Esophagus mucosa (tissue), 1 donor: ENCODE measurements around the gene SNRNP70. TPM values are rescaled to one million over a fixed set of nuclear protein-coding genes. Genes with fewer than 3 reads are reported as not detected.
A peak's percentile ranks its signal among the peaks of the same experiment; 100 is the strongest.
"Not testable (repeated sequence)": the region's sequence is repeated elsewhere in the genome, so short reads cannot be mapped to it uniquely, and the experiment has no call there.

Experiments
- ATAC-seq: fragments of 200-7000 bp; cut with Tn5 transposase; one replicate; pipeline ENCODE4 v1.9.1; 2020
- total RNA-seq: library from RNA; stranded (reverse); gene quantifications from one replicate; pipeline ENCODE4 v1.2.4, GENCODE V29; 2023
- donor health status: DM: yes; HTN: yes; CAD: no.

The SNRNP70 gene
- total RNA-seq, 1 donor from 2014 or later = 82.3 TPM

GRCh38 chr19:49120868-49121267, 35.6 kb downstream of the SNRNP70 start:
- no peak for ATAC-seq

DNA sequence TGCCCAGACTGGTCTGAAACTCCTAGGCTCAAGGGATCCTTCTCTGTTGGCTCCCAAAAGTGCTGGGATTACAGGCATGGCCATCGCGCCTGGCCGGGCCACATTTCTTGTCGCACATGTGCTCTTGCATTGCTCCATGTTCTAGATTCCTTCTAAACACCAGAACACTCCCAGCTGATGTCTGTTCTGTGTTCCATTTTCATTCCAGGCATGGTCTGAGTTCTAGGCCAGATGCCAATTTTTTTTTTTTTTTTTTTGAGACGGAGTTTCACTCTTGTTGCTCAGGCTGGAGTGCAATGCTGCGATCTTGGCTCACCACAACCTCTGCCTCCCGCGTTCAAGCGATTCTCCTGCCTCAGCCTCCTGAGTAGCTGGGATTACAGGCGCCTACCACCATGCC, 36.6 kb downstream of the SNRNP70 start:
- ATAC-seq = not testable (repeated sequence)

DNA sequence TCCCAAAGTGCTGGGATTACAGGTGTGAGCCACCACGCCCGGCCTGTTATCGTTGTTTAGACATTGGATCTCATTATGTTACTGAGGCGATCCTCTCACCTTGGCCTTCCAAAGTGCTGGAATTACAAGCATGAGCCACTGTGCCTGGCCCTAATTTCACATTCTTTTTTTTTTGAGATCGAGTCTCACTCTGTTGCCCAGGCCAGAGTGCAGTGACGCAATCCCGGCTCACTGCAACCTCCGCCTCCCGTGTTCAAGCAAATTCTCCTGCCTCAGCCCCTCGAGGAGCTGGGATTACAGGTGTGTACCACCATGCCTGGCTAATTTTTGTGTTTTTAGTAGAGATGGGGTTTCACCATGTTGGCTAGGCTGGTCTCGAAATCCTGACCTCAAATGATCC, 38.0 kb downstream of the SNRNP70 start:
- ATAC-seq = not testable (repeated sequence)

GRCh38 chr19:49125025-49125731, 39.9 kb downstream of the SNRNP70 start:
- ATAC-seq = peak; percentile 67

- ATAC-seq = no peak
Observed at GRCh38 chr19:49126575-49126974, 41.3 kb downstream of the SNRNP70 start.

GRCh38 chr19:49127225-49127624, 42.0 kb downstream of the SNRNP70 start:
- not testable (repeated sequence) for ATAC-seq

DNA sequence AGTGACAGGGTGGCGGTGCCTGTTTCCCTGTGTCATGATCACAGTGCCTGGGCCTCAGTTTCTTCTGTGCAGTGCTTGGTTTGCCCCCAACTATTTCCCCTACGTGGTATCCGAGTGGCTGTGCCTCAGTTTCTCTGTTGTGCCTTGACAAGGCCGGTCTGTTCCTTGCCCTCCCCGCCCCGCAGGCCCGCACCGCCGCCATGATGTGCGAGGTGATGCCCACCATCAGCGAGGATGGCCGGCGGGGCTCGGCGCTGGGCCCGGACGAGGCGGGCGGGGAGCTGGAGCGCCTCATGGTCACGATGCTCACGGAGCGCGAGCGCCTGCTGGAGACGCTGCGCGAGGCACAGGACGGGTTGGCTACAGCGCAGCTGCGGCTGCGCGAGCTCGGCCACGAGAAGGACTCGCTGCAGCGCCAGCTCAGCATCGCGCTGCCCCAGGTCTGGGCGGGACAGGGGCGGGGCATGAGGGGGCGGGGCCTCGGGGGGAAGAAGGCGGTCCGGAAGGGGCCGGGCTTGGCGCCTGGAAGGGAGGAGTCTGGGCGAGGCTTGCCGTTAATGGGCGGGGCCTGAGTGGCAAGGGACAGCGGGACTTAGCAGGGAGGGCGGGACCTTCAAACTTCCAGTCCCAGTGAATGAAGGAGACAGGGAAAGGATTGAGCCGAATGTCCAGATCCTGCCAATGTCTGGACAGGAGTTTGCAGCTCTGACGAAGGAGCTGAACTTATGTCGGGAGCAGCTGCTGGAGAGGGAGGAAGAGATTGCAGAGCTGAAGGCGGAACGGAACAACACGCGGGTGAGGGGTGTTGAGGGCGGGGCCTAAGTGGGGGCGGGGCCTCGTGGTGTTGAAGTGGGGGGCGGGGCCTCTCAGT, 42.7 kb downstream of the SNRNP70 start:
- peak; percentile 92 for ATAC-seq

DNA sequence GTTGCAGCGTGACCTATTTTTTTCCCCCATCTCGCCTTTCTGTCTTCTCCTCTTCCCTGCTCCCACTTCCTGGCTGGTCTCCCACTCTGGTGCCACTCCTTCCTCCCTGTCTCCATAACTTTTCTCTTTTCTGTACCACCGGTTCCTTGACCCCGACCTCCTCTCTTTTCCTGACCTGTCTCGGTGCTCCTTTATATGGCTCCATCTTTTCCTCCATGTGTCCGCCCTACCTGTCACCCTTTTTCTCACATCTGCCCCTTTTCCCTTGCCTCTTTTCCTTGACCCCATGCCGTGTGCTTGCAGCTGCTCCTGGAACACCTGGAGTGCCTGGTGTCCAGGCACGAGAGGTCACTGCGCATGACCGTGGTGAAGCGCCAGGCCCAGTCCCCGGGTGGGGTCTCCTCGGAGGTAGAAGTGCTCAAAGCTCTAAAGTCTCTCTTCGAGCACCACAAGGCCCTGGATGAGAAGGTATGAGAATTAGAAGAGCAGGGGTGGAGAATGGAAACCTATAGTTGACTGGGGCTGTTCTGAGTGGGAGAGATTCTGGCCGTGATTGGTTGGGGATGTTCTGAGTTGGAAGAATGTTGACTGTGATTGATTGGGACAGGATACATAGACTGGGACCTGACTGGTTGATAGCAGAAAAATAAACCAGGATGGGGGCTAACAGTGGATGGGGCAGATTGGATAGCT, 43.4 kb downstream of the SNRNP70 start:
- no peak for ATAC-seq

GRCh38 chr19:49129238-49129583, 44.0 kb downstream of the SNRNP70 start:
- ATAC-seq = no peak

DNA sequence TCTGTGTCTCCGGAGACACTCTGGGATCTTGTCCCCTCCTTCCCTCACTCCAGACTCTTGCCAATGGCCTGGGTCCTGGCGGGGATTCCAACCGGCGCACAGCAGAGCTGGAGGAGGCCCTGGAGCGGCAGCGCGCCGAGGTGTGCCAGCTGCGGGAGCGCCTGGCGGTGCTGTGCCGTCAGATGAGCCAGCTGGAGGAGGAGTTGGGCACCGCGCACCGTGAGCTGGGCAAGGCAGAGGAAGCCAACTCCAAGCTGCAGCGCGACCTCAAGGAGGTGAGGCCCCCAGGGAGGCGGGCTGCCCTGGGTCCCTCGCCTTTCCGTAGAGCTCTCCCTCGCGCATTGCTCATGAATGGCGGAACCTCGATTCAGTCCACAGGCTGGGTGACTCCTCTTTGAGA, 45.1 kb downstream of the SNRNP70 start:
- no peak for ATAC-seq

DNA sequence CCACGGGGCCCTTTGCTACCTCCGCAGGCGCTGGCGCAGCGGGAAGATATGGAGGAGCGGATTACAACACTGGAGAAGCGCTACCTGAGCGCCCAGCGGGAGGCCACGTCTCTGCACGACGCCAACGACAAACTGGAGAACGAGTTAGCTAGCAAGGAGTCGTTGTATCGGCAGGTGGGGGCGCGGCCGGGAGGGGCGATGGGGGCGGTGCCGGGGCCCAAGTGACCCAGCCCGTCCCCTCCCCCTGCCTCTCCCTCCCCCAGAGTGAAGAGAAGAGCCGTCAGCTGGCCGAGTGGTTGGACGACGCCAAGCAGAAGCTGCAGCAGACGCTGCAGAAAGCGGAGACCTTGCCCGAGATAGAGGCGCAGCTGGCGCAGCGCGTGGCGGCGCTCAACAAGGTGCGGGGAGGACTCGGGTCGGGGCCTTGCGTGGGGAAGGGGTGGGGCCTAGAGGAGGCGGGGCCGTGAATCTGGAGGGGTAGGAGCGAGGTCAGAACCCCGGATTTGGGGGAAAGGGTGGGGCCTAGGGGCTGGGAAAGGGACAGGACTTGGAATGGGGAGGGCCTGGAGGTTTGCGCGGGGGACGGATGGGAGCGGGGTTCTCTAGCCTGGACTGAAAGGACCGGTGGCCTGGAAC, 47.8 kb downstream of the SNRNP70 start:
- ATAC-seq = peak; percentile 2

DNA sequence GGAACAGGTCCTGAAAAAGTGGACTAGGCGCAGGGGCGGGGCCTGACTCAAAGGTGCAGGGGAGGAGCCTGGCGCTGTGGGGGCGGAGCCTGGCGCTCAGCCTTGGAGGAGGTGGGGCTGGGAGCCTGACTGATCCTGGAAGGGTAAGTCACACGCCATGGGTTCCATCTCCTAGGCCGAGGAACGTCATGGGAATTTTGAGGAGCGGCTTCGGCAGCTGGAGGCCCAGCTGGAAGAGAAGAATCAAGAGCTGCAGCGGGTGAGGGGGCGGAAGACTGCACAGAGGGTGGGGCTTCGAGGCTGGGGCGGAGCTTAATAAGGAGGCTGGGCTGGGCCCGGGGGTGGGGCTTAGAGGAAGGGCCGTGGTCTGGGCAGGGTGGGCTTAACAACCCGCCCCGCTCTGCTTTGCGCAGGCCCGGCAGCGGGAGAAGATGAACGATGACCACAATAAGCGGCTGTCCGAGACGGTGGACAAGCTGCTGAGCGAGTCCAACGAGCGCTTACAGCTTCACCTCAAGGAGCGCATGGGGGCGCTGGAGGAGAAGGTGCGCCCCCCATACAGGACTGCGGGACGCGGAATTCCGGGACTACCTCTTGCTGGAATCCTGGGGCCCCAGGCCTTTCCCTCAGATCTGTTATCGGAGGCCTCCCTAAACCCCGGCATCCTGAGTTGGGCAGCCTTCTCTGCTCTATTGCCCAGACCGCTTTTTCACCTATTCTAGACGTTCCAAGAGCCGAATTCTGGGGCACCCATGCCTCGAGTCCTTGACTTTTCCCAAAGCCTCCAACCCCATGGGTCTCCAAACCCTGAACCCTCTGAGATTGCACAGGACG, 48.6 kb downstream of the SNRNP70 start:
- peak; percentile 57 for ATAC-seq

DNA sequence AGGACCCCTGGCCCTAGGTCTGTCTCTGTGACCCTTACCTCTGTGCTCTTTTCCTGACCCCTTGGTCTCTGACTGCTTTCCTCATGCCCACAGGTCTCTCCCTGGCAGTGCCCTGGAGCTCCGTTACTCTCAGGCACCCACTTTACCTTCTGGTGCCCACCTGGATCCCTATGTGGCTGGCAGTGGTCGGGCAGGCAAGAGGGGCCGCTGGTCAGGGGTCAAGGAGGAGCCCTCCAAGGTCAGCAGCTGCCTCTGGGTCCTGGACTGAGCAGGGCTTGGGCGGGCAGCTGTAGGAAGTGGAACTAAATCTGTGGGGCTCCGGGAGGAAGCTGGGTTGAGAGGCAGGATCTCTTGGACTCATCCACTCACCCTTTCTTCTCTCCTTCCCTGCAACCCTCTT, 50.4 kb downstream of the SNRNP70 start:
- no peak for ATAC-seq

GRCh38 chr19:49136771-49137171, 51.5 kb downstream of the SNRNP70 start:
- no peak for ATAC-seq

DNA sequence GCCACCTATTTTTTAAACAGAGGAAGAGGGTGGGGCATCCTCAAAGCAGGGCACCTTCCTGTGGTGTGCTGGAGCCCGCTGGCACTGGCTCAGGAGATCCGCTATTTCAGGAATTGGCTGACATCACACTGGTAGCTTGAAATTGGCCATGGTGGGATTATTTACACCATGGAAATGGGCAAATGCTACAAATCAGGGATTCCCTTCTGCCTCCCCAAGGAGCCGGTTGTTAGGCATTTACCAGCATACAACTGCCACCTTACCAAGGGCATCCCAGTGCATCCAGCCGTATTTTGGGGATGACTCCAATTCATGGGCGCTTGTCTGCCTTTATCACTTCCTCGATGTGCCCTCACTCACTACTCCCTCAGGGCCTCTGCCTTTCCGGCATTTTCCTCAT, 55.7 kb downstream of the SNRNP70 start:
- no peak for ATAC-seq

GRCh38 chr19:49141352-49141751, 56.1 kb downstream of the SNRNP70 start:
- ATAC-seq = no peak

DNA sequence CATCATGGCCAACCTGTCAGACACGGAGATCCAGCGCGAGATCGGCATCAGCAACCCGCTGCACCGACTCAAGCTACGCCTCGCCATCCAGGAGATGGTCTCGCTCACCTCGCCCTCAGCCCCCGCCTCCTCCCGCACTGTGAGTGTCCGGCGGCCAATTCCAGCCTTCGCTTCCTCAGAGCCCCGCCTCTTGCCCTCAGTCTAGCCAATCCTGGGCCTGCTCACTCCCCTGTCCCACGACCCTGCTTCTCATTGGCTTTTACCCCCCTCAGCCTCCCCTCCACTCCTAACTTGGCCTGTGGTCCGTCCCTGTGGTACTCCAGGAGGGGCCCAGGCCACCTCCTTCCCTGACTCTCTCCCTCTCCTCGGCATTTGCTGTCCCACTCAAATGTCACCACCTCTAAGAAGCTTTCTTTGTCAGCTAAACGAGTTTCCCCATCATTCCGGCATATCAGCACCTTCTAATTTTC, 57.6 kb downstream of the SNRNP70 start:
- ATAC-seq = peak; percentile 71

DNA sequence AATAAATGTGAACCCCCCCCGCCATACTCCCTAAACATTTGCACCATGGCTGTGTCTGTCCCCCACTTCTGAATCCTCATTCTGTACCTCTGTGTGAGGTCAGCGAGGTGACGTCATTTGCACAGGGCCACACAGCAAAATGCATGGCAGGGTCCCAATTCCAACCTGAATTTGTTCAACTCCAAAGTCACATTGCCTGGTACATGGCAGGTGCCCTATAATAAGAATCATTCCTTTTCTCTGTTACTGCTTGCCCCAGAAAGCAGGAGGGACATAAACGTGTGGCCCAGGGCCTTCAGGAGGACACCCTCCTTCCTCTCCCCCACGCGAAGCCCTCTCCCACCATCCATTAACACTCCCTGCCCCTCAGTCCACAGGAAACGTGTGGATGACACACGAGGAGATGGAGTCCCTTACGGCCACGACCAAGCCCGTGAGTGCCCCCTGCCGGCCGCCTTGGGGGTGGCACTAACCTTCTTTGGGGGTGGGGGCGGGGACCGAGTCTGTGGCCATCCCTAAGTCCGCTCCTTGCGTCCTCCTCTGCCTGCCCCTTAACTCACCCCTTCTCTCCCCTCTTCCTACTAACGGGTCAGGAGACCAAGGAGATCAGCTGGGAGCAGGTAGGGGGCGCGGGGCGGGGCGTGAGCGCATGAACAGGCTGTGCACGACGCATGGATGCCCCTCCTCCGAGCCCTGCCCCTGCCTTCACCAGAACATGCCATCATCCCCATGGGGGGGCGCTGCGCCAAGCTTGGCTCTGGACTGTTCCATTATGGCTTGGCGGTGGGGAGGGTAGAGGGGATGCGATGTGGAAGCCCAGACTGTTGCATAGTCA, 60.5 kb downstream of the SNRNP70 start:
- ATAC-seq = peak; percentile 14

GRCh38 chr19:49146408-49146770, 61.1 kb downstream of the SNRNP70 start:
- ATAC-seq = not testable (repeated sequence)

DNA sequence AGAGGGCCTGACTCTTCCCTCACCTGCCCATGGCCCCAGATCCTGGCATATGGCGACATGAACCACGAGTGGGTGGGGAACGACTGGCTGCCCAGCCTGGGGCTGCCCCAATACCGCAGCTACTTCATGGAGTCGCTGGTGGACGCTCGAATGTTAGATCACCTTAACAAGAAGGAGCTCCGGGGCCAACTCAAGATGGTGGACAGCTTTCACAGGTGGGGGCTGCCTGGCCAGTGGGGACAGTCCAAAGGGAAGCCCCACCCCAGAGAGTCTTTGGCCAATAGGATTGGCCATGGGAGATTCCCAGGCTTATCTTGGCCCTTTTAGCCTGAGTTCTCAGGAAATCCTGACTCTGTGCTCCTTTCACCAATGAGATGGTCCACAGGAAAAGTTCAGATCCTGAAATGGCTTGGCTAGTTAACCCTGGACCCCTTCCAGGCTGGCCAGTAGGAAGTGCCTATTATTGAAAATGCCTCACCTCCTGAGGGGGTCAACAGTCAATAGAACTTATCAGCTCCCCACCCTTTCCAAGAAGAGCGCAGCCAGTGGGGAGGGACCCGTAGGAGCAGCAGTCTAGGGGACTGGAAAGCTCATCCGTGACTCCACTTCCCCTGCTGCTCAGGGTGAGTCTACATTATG, 62.9 kb downstream of the SNRNP70 start:
- no peak for ATAC-seq
